B cell (primary cell): ENCODE results near the gene CHST14. TPM values are rescaled to one million over a fixed set of nuclear protein-coding genes. Genes with fewer than 3 reads are reported as not detected.

Experiments used
- ATAC-seq: fragments of 200-7000 bp; cut with Tn5 transposase; one replicate; pipeline ENCODE4 v1.10.0; 2021; ENCODE audit warnings: low read depth, mild to moderate bottlenecking, moderate number of reproducible peaks, moderate library complexity
- CTCF ChIA-PET: fragments of 350-600 bp; sonication (Branson Sonifier 250); formaldehyde crosslinking; loops from one replicate; lab custom pipeline; 2021; ENCODE audit warnings: antibody characterized with exemption, inconsistent platforms; lab: Charles Lee
- POLR2A ChIA-PET: fragments of 350-600 bp; sonication (Branson Sonifier 250); formaldehyde crosslinking; loops from one replicate; lab custom pipeline; 2021; ENCODE audit warnings: antibody characterized with exemption; lab: Charles Lee
- DNase-seq: peaks from one replicate; pipeline ENCODE4 v3.0.0; 2013
- H2AFZ ChIP-seq: 2 replicates; pipeline ENCODE4 v1.6.1; 2012; ENCODE audit warnings: mild to moderate bottlenecking, low read depth, low read length; ENCODE audit not compliant: insufficient read depth, poor library complexity, severe bottlenecking
- H3K27ac ChIP-seq, 2 donors: 1 replicate in 1 of 2; 2 replicates in 1 of 2; pipeline ENCODE4 v1.5.1; 2012 to 2013; ENCODE audit warnings: low read length in 2 of 2, mild to moderate bottlenecking in 2 of 2, moderate library complexity in 1 of 2
- H3K27me3 ChIP-seq, 4 experiments: fragments of 200-600 bp in 1 of 4; sonication (generic) in 1 of 4; replicated peaks in 1 of 4; 1 replicate in 2 of 4; 2 replicates in 2 of 4; pipeline versions ENCODE4 v1.6.1 to v1.7.0; 2013 to 2016; ENCODE audit warnings: low read length in 3 of 4, mild to moderate bottlenecking in 2 of 4, mixed read lengths in 1 of 4, moderate library complexity in 1 of 4; ENCODE audit not compliant: insufficient read depth in 4 of 4, control insufficient read depth in 3 of 4; ENCODE audit errors: control extremely low read depth in 1 of 4
- H3K36me3 ChIP-seq, 2 experiments: replicated peaks in 1 of 2; 1 replicate in 1 of 2; 2 replicates in 1 of 2; pipeline versions ENCODE4 v1.6.1 to v1.7.1; 2013; ENCODE audit warnings: low read length in 1 of 2; ENCODE audit not compliant: insufficient read depth in 2 of 2, control insufficient read depth in 1 of 2; ENCODE audit errors: control extremely low read depth in 1 of 2, extremely low read depth in 1 of 2
- H3K4me1 ChIP-seq, 2 donors: fragments of 200-600 bp in 1 of 2; sonication (generic) in 1 of 2; 1 replicate in 1 of 2; 2 replicates in 1 of 2; pipeline versions ENCODE4 v1.5.1 to v1.6.1; 2013 to 2017; ENCODE audit warnings: low read length in 2 of 2; ENCODE audit not compliant: control insufficient read depth in 2 of 2, insufficient read depth in 2 of 2
- H3K4me2 ChIP-seq: replicated peaks from 2 replicates; pipeline ENCODE3; 2012; ENCODE audit warnings: mild to moderate bottlenecking, low read depth, low read length; ENCODE audit not compliant: poor library complexity, severe bottlenecking
- H3K4me3 ChIP-seq, 5 experiments: fragments of 200-600 bp in 1 of 5; sonication (generic) in 1 of 5; 1 replicate in 3 of 5; 2 replicates in 2 of 5; pipeline versions ENCODE4 v1.5.1 to v1.7.0; 2011 to 2016; ENCODE audit warnings: low read length in 4 of 5, mild to moderate bottlenecking in 4 of 5, low read depth in 2 of 5, control low read depth in 1 of 5, moderate library complexity in 1 of 5; ENCODE audit not compliant: insufficient read depth in 1 of 5; ENCODE audit errors: control extremely low read depth in 1 of 5, extremely low read depth in 1 of 5
- H3K79me2 ChIP-seq: fragments of 200-600 bp; sonication (generic); one replicate; pipeline ENCODE4 v1.6.0; 2016; ENCODE audit warnings: low read length; ENCODE audit not compliant: control insufficient read depth, insufficient read depth
- H3K9ac ChIP-seq: fragments of 200-600 bp; sonication (generic); 2 replicates; pipeline ENCODE4 v1.6.1; 2017; ENCODE audit warnings: mild to moderate bottlenecking, low read length, moderate library complexity
- H3K9me3 ChIP-seq, 3 donors: one replicate each; pipeline versions ENCODE4 v1.6.1 to v1.7.1; 2013; ENCODE audit warnings: low read length in 2 of 3; ENCODE audit not compliant: control insufficient read depth in 2 of 3, insufficient read depth in 1 of 3; ENCODE audit errors: control extremely low read depth in 1 of 3
- H4K20me1 ChIP-seq: 2 replicates; pipeline ENCODE4 v1.6.0; 2012; ENCODE audit warnings: mild to moderate bottlenecking, low read length; ENCODE audit not compliant: insufficient read depth, control insufficient read depth, poor library complexity, severe bottlenecking
- H3K27ac Mint-ChIP-seq: one replicate; pipeline ENCODE4 v1.8.0; 2021; ENCODE audit warnings: mixed read lengths
- H3K27me3 Mint-ChIP-seq: one replicate; pipeline ENCODE4 v1.8.0; 2021; ENCODE audit warnings: mixed read lengths
- H3K4me1 Mint-ChIP-seq: one replicate; pipeline ENCODE4 v1.8.0; 2021; ENCODE audit warnings: mixed read lengths
- H3K4me3 Mint-ChIP-seq: one replicate; pipeline ENCODE4 v1.8.0; 2021; ENCODE audit warnings: mixed read lengths
- H3K9me3 Mint-ChIP-seq: one replicate; pipeline ENCODE4 v1.8.0; 2022; ENCODE audit warnings: mixed read lengths; ENCODE audit not compliant: insufficient read depth
- CTCF ChIP-seq: fragments of 200-600 bp; IDR thresholded peaks from one replicate; pipeline ENCODE4 v1.8.0; 2022; ENCODE audit warnings: antibody characterized with exemption, mild to moderate bottlenecking
- EZH2 ChIP-seq: IDR thresholded peaks from 2 replicates; pipeline ENCODE4 v1.6.1; 2012; ENCODE audit warnings: borderline replicate concordance, low read depth, mild to moderate bottlenecking, moderate library complexity, low read length; ENCODE audit not compliant: insufficient read depth, poor library complexity, severe bottlenecking
- WGBS: methylation state at CpG from one replicate; pipeline ENCODE4 v1.1.5; 2013; ENCODE audit warnings: missing lambda C conversion rate; ENCODE audit not compliant: insufficient coverage; 5-methylcytosine and 5-hydroxymethylcytosine counted together
- intact Hi-C: fragments of 100-400 bp; cut with micrococcal nuclease; formaldehyde crosslinking; loops from one replicate; pipeline ENCODE4 v1.10.0; 2022
- polyA plus RNA-seq: library from polyadenylated mRNA; depleted of rRNA; stranded (reverse); fragments of >200 nt; gene quantifications from 2 replicates; pipeline ENCODE4 v1.2.3, GENCODE V29; 2012
- total RNA-seq, 2 donors: library from RNA; stranded (reverse); fragments of 120-200 nt in 1 of 2; gene quantifications; 1 replicate in 1 of 2; 2 replicates in 1 of 2; pipeline versions ENCODE4 v1.2.3 to v1.2.4, GENCODE V29; 2013 to 2022

CHST14 gene
- total and polyA plus RNA-seq, 2 donors (not counting 1 experiment from before 2014, with no cell fraction given) = 5.7 to 16.7 TPM

DNA sequence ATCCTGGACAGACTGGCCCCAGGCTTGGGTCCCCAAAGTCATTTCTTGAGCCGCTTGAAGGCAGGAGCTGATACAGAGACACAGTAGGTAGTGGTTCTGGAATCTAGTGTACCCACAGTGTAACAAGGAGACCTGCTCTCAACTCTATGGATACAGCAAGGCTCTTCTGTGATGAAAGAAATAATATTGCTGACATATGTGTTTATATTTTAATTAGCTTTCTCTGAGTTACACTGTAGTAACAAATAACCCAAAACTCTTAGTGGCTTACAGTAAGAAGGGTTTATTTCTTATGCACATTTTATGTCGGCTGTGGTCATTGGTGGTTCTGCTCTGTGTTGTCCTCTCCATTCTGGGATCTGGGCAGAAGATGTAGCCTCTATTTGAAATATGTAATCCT, 45.5 kb downstream of the CHST14 start:
- intact Hi-C loops = no loop called here

More for the DNA sequence above, 45.5 kb downstream of the CHST14 start:
- Histone ChIP-seq H3K9me3 (no peaks in the 10 kb centered on the region), H3K79me2 (no peaks in the 10 kb centered on the region), H2AFZ (no peak overlapping the region), H3K4me1 (peaks cover 5 to 9% of the 10 kb centered on the region in 2 donors), H3K27ac (no peak overlapping the region), H4K20me1 (no peaks in the 10 kb centered on the region), H3K4me2 (no peak overlapping the region), H3K9ac (no peak overlapping the region), H3K36me3 (no peaks in the 10 kb centered on the region), H3K27me3 (no peaks in the 10 kb centered on the region), H3K4me3 (no peak overlapping the region)
- no peak overlapping the region for H3K4me3 Mint-ChIP-seq
- TF ChIP-seq EZH2 (no peak), CTCF (no peak)
- ChIA-PET CTCF (interaction anchor here (0.6 to 1.0 kb wide), 2 partner anchors 9 to 153 kb away, joined by 3 to 5 read pairs; no protein-coding TSS in a partner anchor), POLR2A (no interaction called here)
- WGBS = 80% methylated on average over 1 of the region's 2 CpGs
- ATAC-seq (no peak), DNase-seq (no peak)
- H3K4me1 Mint-ChIP-seq = peaks cover 19% of the 10 kb centered on the region
- H3K27ac Mint-ChIP-seq = no peak overlapping the region
- no peaks in the 10 kb centered on the region for H3K9me3 Mint-ChIP-seq
- no peaks in the 10 kb centered on the region for H3K27me3 Mint-ChIP-seq

Other genes with a start within 250 kb of the CHST14 start
- 0.80 and 1.2 TPM in 2 replicates for gene PAK6, start 231.9 kb upstream of the CHST14 start, total RNA-seq
- 0.45 and 0.76 TPM in 2 replicates for gene PAK6, start 231.9 kb upstream of the CHST14 start, polyA plus RNA-seq
- gene ANKRD63, start 187.9 kb upstream of the CHST14 start, total RNA-seq = 0.25 and 0.44 TPM in 2 replicates
- not detected in 2 replicates for gene ANKRD63, start 187.9 kb upstream of the CHST14 start, polyA plus RNA-seq
- gene PLCB2, start 163.0 kb upstream of the CHST14 start, total RNA-seq = 155 and 166 TPM in 2 replicates
- gene PLCB2, start 163.0 kb upstream of the CHST14 start, polyA plus RNA-seq = 312 and 336 TPM in 2 replicates
- 5.3 and 7.0 TPM in 2 replicates for gene INAFM2, start 147.3 kb upstream of the CHST14 start, total RNA-seq
- gene INAFM2, start 147.3 kb upstream of the CHST14 start, polyA plus RNA-seq = 1.8 and 3.0 TPM in 2 replicates
- gene CCDC9B, start 130.0 kb upstream of the CHST14 start, total RNA-seq = 1.6 and 2.8 TPM in 2 replicates
- 1.1 and 2.4 TPM in 2 replicates for gene CCDC9B, start 130.0 kb upstream of the CHST14 start, polyA plus RNA-seq
- gene PHGR1, start 120.0 kb upstream of the CHST14 start, total RNA-seq = not detected in 2 replicates
- gene PHGR1, start 120.0 kb upstream of the CHST14 start, polyA plus RNA-seq = not detected in 2 replicates
- gene DISP2, start 112.8 kb upstream of the CHST14 start, total RNA-seq = 0.15 and 0.71 TPM in 2 replicates
- gene DISP2, start 112.8 kb upstream of the CHST14 start, polyA plus RNA-seq = 0.13 and 0.43 TPM in 2 replicates
- gene KNSTRN, start 88.3 kb upstream of the CHST14 start, total RNA-seq = 12.6 and 14.0 TPM in 2 replicates
- 4.0 and 4.3 TPM in 2 replicates for gene KNSTRN, start 88.3 kb upstream of the CHST14 start, polyA plus RNA-seq
- 106 and 114 TPM in 2 replicates for gene IVD, start 65.2 kb upstream of the CHST14 start, total RNA-seq
- 30.4 and 41.7 TPM in 2 replicates for gene IVD, start 65.2 kb upstream of the CHST14 start, polyA plus RNA-seq
- 34.7 and 34.8 TPM in 2 replicates for gene BAHD1, start 30.0 kb upstream of the CHST14 start, total RNA-seq
- 12.2 and 15.0 TPM in 2 replicates for gene BAHD1, start 30.0 kb upstream of the CHST14 start, polyA plus RNA-seq
- gene CCDC32, start 94.1 kb downstream of the CHST14 start, total RNA-seq = 76.6 and 78.4 TPM in 2 replicates
- 24.0 and 29.5 TPM in 2 replicates for gene CCDC32, start 94.1 kb downstream of the CHST14 start, polyA plus RNA-seq
- gene RPUSD2, start 98.3 kb downstream of the CHST14 start, total RNA-seq = 21.1 and 22.8 TPM in 2 replicates
- 5.0 and 9.8 TPM in 2 replicates for gene RPUSD2, start 98.3 kb downstream of the CHST14 start, polyA plus RNA-seq
- 3.7 and 4.0 TPM in 2 replicates for gene KNL1, start 123.3 kb downstream of the CHST14 start, total RNA-seq
- 0.91 and 1.7 TPM in 2 replicates for gene KNL1, start 123.3 kb downstream of the CHST14 start, polyA plus RNA-seq
- 1.9 and 2.0 TPM in 2 replicates for gene RAD51, start 224.2 kb downstream of the CHST14 start, total RNA-seq
- 0.61 and 0.67 TPM in 2 replicates for gene RAD51, start 224.2 kb downstream of the CHST14 start, polyA plus RNA-seq